Motor neuron (in vitro differentiated cells): ENCODE measurements around the gene CBX2. TPM values are rescaled to one million over a fixed set of nuclear protein-coding genes. Genes with fewer than 3 reads are reported as not detected.
A peak's percentile ranks its signal among the peaks of the same experiment; 100 is the strongest.

Experiments used
- ATAC-seq, 8 experiments: fragments of 200-7000 bp; cut with Tn5 transposase; replicated peaks in 6 of 8; 2 replicates each; pipeline ENCODE4 v1.8.0; 2021; ENCODE audit warnings: mild to moderate bottlenecking in 8 of 8, moderate library complexity in 8 of 8
- H3K27ac ChIP-seq, 2 donors: fragments of 250-450 bp; sonication (Bioruptor Pico); 2 replicates each; pipeline ENCODE4 v1.9.0; 2021; ENCODE audit warnings: antibody characterized with exemption in 2 of 2, mild to moderate bottlenecking in 2 of 2, moderate library complexity in 1 of 2
- H3K4me1 ChIP-seq, 2 donors: fragments of 250-450 bp; sonication (Bioruptor Pico); replicated peaks in 1 of 2; 2 replicates each; pipeline ENCODE4 v1.6.1; 2021; ENCODE audit warnings: antibody characterized with exemption in 2 of 2, mild to moderate bottlenecking in 2 of 2, moderate library complexity in 1 of 2
- H3K4me3 ChIP-seq, 5 donors: fragments of 250-450 bp; sonication (Bioruptor Pico); 2 replicates each; pipeline ENCODE4 v1.9.0; 2021; ENCODE audit warnings: antibody characterized with exemption in 5 of 5, mild to moderate bottlenecking in 5 of 5, moderate library complexity in 4 of 5
- WGBS, 10 experiments: fragments of 450-650 bp; shearing (Covaris generic); methylation state at CpG; one replicate each; pipeline ENCODE4 v1.0.0; 2022; 5-methylcytosine and 5-hydroxymethylcytosine counted together
- in situ Hi-C, 9 experiments: fragments of 400-800 bp; cut with MboI; loops; one replicate each; pipeline ENCODE4 v1.15.0; 2021; ENCODE audit warnings: low sequenced_read_pairs in 9 of 9, low pct_unique_long_range_greater_than_20kb in 2 of 9; ENCODE audit not compliant: unreplicated experiment in 9 of 9
- total RNA-seq, 8 experiments: library from RNA; unstranded; fragments of 300-600 nt; gene quantifications; 2 replicates each; pipeline versions ENCODE4 v1.2.3 to v1.2.4, GENCODE V29; 2022

Gene CBX2
- total RNA-seq, 8 experiments from 2014 or later: 3.1 to 42.7 (median 14.9) TPM

- Histone ChIP-seq H3K4me1 (peaks cover 21 to 40% of the 10 kb centered on the region in 2 donors), H3K27ac (no peak overlapping the region), H3K4me3 (no peak overlapping the region)
- 33 to 98% (median 83%) methylated on average over 1 to 7 of the region's 17 CpGs; no CpG with 5 or more reads in 5 of the 10 experiments for WGBS, 10 experiments
- in situ Hi-C loops: no loop called here
- no peak for ATAC-seq
Measured at GRCh38 chr17:79737922-79738578, 39.9 kb upstream of the CBX2 start.

- Histone ChIP-seq H3K27ac (no peak overlapping the region), H3K4me3 (no peak overlapping the region), H3K4me1 (peaks cover 19 to 40% of the 10 kb centered on the region in 2 donors)
- ATAC-seq: no peak
- WGBS, 10 experiments: 75 to 100% (median 90%) methylated on average over 2 to 8 of the region's 14 CpGs; no CpG with 5 or more reads in 3 of the 10 experiments
- in situ Hi-C loops: no loop called here
Measured at GRCh38 chr17:79738643-79739042, 39.3 kb upstream of the CBX2 start.

GRCh38 chr17:79739148-79740062, 38.5 kb upstream of the CBX2 start:
- Histone ChIP-seq H3K27ac (no peak overlapping the region), H3K4me1 (peaks cover 19 to 40% of the 10 kb centered on the region in 2 donors), H3K4me3 (no peak overlapping the region)
- in situ Hi-C loops: no loop called here
- ATAC-seq: no peak
- WGBS, 10 experiments: 10 to 100% (median 93%) methylated on average over 2 to 12 of the region's 28 CpGs; no CpG with 5 or more reads in 3 of the 10 experiments

- WGBS, 10 experiments: 3 to 60% (median 20%) methylated on average over 1 to 7 of the region's 8 CpGs; no CpG with 5 or more reads in 1 of the 10 experiments
- H3K27ac ChIP-seq: no peak overlapping the region
- in situ Hi-C loops: no loop called here
- no peak overlapping the region for H3K4me3 ChIP-seq
- peak in 6 of 8 experiments; percentile 9 to 40 (median 25) for ATAC-seq
- H3K4me1 ChIP-seq: peaks cover 19 to 40% of the 10 kb centered on the region in 2 donors
Measured at GRCh38 chr17:79740413-79740812, 37.5 kb upstream of the CBX2 start.

- 83% methylated on average over 2 of the region's 10 CpGs; no CpG with 5 or more reads in 9 of the 10 experiments for WGBS, 10 experiments
- Histone ChIP-seq H3K4me3 (peak overlapping the region; percentile 14 to 28 (median 24)), H3K4me1 (peaks cover 21 to 42% of the 10 kb centered on the region in 2 donors), H3K27ac (no peak overlapping the region)
- peak in 3 of 8 experiments; percentile 1 to 7 (median 2) for ATAC-seq
- in situ Hi-C loops: no loop called here
Measured at GRCh38 chr17:79741401-79741750, 36.6 kb upstream of the CBX2 start.

GRCh38 chr17:79741751-79742588, 36.0 kb upstream of the CBX2 start:
- H3K4me1 ChIP-seq: peaks cover 27 to 48% of the 10 kb centered on the region in 2 donors
- H3K27ac ChIP-seq: no peak overlapping the region
- WGBS, 10 experiments: 6 to 80% (median 39%) methylated on average over 2 to 19 of the region's 53 CpGs; no CpG with 5 or more reads in 2 of the 10 experiments
- in situ Hi-C loops: no loop called here
- ATAC-seq: peak; percentile 64 to 84 (median 72)
- peak overlapping the region; percentile 14 to 28 (median 24) for H3K4me3 ChIP-seq

GRCh38 chr17:79742589-79742918, 35.4 kb upstream of the CBX2 start:
- no peak for ATAC-seq
- no peak overlapping the region for H3K4me3 ChIP-seq
- 60 to 100% methylated on average over 1 of the region's 1 CpG; no CpG with 5 or more reads in 8 of the 10 experiments for WGBS, 10 experiments
- H3K4me1 ChIP-seq: peaks cover 32 to 54% of the 10 kb centered on the region in 2 donors
- H3K27ac ChIP-seq: no peak overlapping the region
- in situ Hi-C loops: no loop called here

GRCh38 chr17:79742951-79743476, 34.9 kb upstream of the CBX2 start:
- Histone ChIP-seq H3K4me1 (peaks cover 32 to 59% of the 10 kb centered on the region in 2 donors), H3K4me3 (no peak overlapping the region), H3K27ac (no peak overlapping the region)
- 50 to 100% (median 92%) methylated on average over 1 to 3 of the region's 7 CpGs; no CpG with 5 or more reads in 7 of the 10 experiments for WGBS, 10 experiments
- in situ Hi-C loops: no loop called here
- ATAC-seq: peak in 1 of 8 experiments; percentile 2

GRCh38 chr17:79743614-79744013, 34.3 kb upstream of the CBX2 start:
- ATAC-seq: no peak
- WGBS, 10 experiments: 40 to 100% (median 80%) methylated on average over 1 to 2 of the region's 5 CpGs; no CpG with 5 or more reads in 5 of the 10 experiments
- Histone ChIP-seq H3K4me3 (no peak overlapping the region), H3K27ac (no peak overlapping the region), H3K4me1 (peaks cover 34 to 59% of the 10 kb centered on the region in 2 donors)
- in situ Hi-C loops: no loop called here

- in situ Hi-C loops: no loop called here
Measured at GRCh38 chr17:79745641-79746105, 32.3 kb upstream of the CBX2 start.

GRCh38 chr17:79746889-79747507, 30.9 kb upstream of the CBX2 start:
- peak in 7 of 8 experiments; percentile 6 to 31 (median 10) for ATAC-seq
- WGBS, 10 experiments: 0 to 30% (median 0%) methylated on average over 1 to 11 of the region's 22 CpGs; no CpG with 5 or more reads in 5 of the 10 experiments
- in situ Hi-C loops: no loop called here

More at GRCh38 chr17:79745641-79746105, 32.3 kb upstream of the CBX2 start:
- Histone ChIP-seq H3K4me3 (no peak overlapping the region), H3K27ac (no peak overlapping the region), H3K4me1 (peaks cover 31 to 49% of the 10 kb centered on the region in 2 donors)
- 0 to 100% (median 41%) methylated on average over 1 to 4 of the region's 6 CpGs; no CpG with 5 or more reads in 3 of the 10 experiments for WGBS, 10 experiments
- no peak for ATAC-seq

More at GRCh38 chr17:79746889-79747507, 30.9 kb upstream of the CBX2 start:
- peak overlapping the region; percentile 8 to 11 for H3K27ac ChIP-seq
- peaks cover 25 to 37% of the 10 kb centered on the region in 2 donors for H3K4me1 ChIP-seq
- peak overlapping the region in 4 of 5 donors; percentile 26 to 38 (median 30) for H3K4me3 ChIP-seq
